GM12891 (cell line): ENCODE measurements around the gene PHOSPHO1.

Experiments
- POLR2A ChIP-seq: IDR thresholded peaks from 2 replicates; pipeline ENCODE4 v1.6.1; 2011; ENCODE audit warnings: low read depth, low read length, control low read depth
- POLR2AphosphoS5 ChIP-seq: IDR thresholded peaks from 2 replicates; pipeline ENCODE4 v1.6.1; 2011; ENCODE audit warnings: low read depth, low read length, control low read depth
- POU2F2 ChIP-seq: IDR thresholded peaks from 2 replicates; pipeline ENCODE4 v1.6.1; 2011; ENCODE audit warnings: low read depth, mild to moderate bottlenecking, control low read depth, low read length, moderate library complexity
- SPI1 ChIP-seq: IDR thresholded peaks from 2 replicates; pipeline ENCODE4 v1.6.1; 2011; ENCODE audit warnings: low read depth, low read length, control low read depth
- TAF1 ChIP-seq: IDR thresholded peaks from 2 replicates; pipeline ENCODE4 v1.6.1; 2011; ENCODE audit warnings: low read depth, low read length, control low read depth

GRCh38 chr17:49240619-49241018, 10.0 kb upstream of the PHOSPHO1 start:
- TF ChIP-seq POLR2A (no peak), SPI1 (no peak), POLR2AphosphoS5 (no peak), TAF1 (no peak), POU2F2 (no peak)
